ENCODE measurements around the gene SPOUT1.

GRCh38 chr9:128877852-128878251 lies 48.3 kb upstream of the SPOUT1 start:
- no peak for TF ChIP-seq CTCF (IDR thresholded peaks at IDR 0.05)
- TF ChIP-seq POLR2A (IDR thresholded peaks at IDR 0.05): no peak
